ENCODE measurements around the gene SKIL.

DNA sequence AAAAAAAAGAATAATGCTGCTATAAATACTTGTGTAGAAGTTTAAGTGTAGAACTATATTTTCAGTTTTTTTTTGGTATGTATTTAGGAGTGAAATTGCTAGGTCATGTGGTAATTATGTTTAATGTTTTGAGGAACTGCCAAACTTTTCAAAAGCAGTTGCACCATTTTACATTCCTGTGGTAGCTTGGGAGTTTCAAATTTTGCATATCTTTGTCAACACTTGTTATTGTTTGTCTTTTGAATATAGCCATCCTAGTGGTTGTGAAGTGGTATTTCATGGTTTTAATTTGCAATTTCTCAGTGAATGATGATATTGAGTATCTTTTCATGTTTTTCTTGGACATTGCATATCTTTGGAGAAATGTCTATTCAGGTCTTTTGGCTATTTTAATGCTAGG lies 30.4 kb downstream of the SKIL start:
- TF ChIP-seq YY1 (IDR thresholded peaks at IDR 0.05; ENCODE audit: low read depth) (no peak), TEAD4 (IDR thresholded peaks at IDR 0.05) (no peak), TCF12 (IDR thresholded peaks at IDR 0.05; ENCODE audit: low read depth) (no peak), FOXM1 (IDR thresholded peaks at IDR 0.05; ENCODE audit: borderline replicate concordance, low read depth) (no peak), EP300 (IDR thresholded peaks at IDR 0.05; ENCODE audit: borderline replicate concordance) (no peak), RAD21 (IDR thresholded peaks at IDR 0.05; ENCODE audit: low read depth) (no peak), TAF1 (IDR thresholded peaks at IDR 0.05; ENCODE audit: low read depth) (no peak)
- TF ChIP-seq, protein P1, sequence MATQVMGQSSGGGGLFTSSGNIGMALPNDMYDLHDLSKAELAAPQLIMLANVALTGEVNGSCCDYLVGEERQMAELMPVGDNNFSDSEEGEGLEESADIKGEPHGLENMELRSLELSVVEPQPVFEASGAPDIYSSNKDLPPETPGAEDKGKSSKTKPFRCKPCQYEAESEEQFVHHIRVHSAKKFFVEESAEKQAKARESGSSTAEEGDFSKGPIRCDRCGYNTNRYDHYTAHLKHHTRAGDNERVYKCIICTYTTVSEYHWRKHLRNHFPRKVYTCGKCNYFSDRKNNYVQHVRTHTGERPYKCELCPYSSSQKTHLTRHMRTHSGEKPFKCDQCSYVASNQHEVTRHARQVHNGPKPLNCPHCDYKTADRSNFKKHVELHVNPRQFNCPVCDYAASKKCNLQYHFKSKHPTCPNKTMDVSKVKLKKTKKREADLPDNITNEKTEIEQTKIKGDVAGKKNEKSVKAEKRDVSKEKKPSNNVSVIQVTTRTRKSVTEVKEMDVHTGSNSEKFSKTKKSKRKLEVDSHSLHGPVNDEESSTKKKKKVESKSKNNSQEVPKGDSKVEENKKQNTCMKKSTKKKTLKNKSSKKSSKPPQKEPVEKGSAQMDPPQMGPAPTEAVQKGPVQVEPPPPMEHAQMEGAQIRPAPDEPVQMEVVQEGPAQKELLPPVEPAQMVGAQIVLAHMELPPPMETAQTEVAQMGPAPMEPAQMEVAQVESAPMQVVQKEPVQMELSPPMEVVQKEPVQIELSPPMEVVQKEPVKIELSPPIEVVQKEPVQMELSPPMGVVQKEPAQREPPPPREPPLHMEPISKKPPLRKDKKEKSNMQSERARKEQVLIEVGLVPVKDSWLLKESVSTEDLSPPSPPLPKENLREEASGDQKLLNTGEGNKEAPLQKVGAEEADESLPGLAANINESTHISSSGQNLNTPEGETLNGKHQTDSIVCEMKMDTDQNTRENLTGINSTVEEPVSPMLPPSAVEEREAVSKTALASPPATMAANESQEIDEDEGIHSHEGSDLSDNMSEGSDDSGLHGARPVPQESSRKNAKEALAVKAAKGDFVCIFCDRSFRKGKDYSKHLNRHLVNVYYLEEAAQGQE (IDR thresholded peaks at IDR 0.05; ENCODE audit: low read depth), result no peak
- TF ChIP-seq, protein P2, sequence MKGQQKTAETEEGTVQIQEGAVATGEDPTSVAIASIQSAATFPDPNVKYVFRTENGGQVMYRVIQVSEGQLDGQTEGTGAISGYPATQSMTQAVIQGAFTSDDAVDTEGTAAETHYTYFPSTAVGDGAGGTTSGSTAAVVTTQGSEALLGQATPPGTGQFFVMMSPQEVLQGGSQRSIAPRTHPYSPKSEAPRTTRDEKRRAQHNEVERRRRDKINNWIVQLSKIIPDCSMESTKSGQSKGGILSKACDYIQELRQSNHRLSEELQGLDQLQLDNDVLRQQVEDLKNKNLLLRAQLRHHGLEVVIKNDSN (IDR thresholded peaks at IDR 0.05), result no peak
